ENCODE data around the gene ARAF.

DNA sequence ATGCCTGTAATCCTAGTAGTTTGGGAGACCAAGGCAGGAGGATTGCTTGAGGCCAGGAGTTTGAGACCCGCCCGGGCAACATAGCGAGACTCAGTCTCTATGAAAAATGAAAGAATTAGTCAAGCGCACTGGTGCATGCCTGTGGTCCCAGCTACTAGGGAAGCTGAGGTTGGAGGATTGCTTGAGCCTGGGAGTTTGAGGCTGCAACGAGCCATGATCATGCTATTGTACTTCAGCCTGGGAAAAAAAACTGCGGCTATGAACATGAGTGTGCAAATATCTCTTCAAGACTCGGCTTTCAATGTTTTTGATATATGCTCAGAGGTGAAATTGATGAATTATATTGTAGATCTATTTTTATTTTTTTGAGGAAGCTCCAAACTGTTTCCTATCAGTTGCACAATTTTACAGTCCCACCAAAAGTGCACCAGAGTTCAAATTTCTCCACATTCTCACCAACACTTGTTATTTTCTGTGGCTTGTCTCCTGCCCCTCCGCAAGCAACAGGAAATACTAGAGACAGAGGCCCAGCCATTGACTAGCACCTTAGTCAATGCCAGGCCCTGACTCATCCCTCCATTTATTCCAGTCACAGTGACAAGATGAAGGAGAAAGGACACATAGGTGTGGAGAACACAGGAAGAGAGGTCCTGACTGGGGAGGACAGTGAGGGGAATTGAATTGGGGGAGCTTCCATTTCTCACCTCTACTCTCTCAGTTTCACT is 44.9 kb upstream of the ARAF start:
- TF ChIP-seq POLR2A (IDR thresholded peaks at IDR 0.05; ENCODE audit: low read depth, low read length) = no peak
- TF ChIP-seq, protein P1, sequence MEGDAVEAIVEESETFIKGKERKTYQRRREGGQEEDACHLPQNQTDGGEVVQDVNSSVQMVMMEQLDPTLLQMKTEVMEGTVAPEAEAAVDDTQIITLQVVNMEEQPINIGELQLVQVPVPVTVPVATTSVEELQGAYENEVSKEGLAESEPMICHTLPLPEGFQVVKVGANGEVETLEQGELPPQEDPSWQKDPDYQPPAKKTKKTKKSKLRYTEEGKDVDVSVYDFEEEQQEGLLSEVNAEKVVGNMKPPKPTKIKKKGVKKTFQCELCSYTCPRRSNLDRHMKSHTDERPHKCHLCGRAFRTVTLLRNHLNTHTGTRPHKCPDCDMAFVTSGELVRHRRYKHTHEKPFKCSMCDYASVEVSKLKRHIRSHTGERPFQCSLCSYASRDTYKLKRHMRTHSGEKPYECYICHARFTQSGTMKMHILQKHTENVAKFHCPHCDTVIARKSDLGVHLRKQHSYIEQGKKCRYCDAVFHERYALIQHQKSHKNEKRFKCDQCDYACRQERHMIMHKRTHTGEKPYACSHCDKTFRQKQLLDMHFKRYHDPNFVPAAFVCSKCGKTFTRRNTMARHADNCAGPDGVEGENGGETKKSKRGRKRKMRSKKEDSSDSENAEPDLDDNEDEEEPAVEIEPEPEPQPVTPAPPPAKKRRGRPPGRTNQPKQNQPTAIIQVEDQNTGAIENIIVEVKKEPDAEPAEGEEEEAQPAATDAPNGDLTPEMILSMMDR (IDR thresholded peaks at IDR 0.05; ENCODE audit: extremely low read depth in 1 of 2, insufficient read depth in 1 of 2, low read depth in 1 of 2, low read length in 2 of 2) = no peak
- TF ChIP-seq, protein P2, sequence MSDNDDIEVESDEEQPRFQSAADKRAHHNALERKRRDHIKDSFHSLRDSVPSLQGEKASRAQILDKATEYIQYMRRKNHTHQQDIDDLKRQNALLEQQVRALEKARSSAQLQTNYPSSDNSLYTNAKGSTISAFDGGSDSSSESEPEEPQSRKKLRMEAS (IDR thresholded peaks at IDR 0.05; ENCODE audit: insufficient read depth, insufficient read length) = no peak

Data from endothelial cell of umbilical vein (primary cell).